Mesothelial cell of epicardium (in vitro differentiated cells): Measurements from ENCODE around the gene DXO. TPM values are rescaled to one million over a fixed set of nuclear protein-coding genes. Genes with fewer than 3 reads are reported as not detected.

Source experiments
- DNase-seq, 2 experiments: peaks; one replicate each; pipeline ENCODE4 v3.0.0; 2021; ENCODE audit warnings: low spot score in 2 of 2; ENCODE audit not compliant: unreplicated experiment in 2 of 2
- H3K27ac Mint-ChIP-seq: 2 replicates; pipeline ENCODE4 v1.8.0; 2021; ENCODE audit warnings: mixed read lengths
- H3K27me3 Mint-ChIP-seq: 2 replicates; pipeline ENCODE4 v1.8.0; 2021; ENCODE audit warnings: low read depth, mixed read lengths
- H3K36me3 Mint-ChIP-seq: 2 replicates; pipeline ENCODE4 v1.8.0; 2021; ENCODE audit warnings: mixed read lengths
- H3K4me1 Mint-ChIP-seq: 2 replicates; pipeline ENCODE4 v1.8.0; 2021; ENCODE audit warnings: mixed read lengths
- H3K4me3 Mint-ChIP-seq: 2 replicates; pipeline ENCODE4 v1.8.0; 2021; ENCODE audit warnings: mild to moderate bottlenecking, moderate library complexity, mixed read lengths
- H3K9me3 Mint-ChIP-seq: 2 replicates; pipeline ENCODE4 v1.8.0; 2021; ENCODE audit warnings: mixed read lengths
- CTCF ChIP-seq: fragments of 200-600 bp; sonication (generic); IDR thresholded peaks from one replicate; pipeline ENCODE4 v1.5.0; 2021; ENCODE audit warnings: antibody characterized with exemption; ENCODE audit not compliant: unreplicated experiment
- total RNA-seq: library from RNA; stranded (reverse); gene quantifications from 3 replicates; pipeline ENCODE4 v1.2.1, GENCODE V29; 2021

The DXO gene
- total RNA-seq, 1 donor from 2014 or later: 28.1 TPM

DNA sequence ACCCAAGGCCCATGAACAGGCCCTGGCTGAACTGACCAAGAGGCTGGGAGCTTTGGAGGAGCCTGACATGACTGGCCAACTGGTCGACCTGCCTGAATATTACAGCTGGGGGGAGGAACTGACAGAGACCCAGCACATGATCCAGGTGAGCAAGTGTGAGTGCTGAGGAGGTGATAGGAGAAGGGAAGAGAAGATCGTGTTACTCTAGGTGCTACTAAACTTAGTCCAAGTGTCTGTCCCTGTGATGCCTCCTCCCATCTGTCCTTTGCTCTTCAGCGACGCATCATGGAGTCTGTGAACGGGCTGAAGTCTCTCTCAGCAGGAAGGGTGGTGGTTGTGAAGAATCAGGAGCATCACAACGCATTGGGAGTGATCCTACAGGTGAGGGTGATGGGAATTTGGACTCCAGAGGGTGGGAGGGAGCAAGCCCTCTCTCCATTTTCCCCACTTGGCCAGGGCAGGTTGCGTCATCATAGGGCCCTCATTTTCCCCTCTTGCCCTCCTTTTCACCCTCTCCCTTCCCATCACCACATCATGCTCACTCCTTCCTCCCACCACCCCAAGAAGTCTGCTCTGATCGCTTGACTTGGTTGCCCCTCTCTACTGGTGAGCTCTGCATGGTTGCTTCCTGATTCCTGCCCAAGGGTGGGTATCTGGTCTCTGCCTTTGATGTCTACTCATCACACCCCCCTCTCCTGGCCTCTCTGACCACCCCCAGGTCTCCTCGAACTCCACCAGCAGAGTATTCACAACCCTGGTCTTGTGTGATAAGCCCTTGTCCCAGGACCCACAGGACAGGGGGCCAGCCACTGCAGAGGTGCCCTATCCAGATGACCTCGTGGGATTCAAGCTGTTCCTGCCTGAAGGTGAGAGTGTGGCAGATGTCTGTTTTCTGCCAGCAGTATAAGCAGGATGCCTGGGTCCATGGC lies 4.7 kb downstream of the DXO start:
- H3K4me1 Mint-ChIP-seq: peaks cover 5% of the 10 kb centered on the region
- no peak for TF ChIP-seq CTCF
- H3K4me3 Mint-ChIP-seq: no peak overlapping the region
- H3K27me3 Mint-ChIP-seq: no peaks in the 10 kb centered on the region
- H3K9me3 Mint-ChIP-seq: no peaks in the 10 kb centered on the region
- H3K36me3 Mint-ChIP-seq: peaks cover 30% of the 10 kb centered on the region
- DNase-seq: no peak
- H3K27ac Mint-ChIP-seq: no peak overlapping the region

GRCh38 chr6:31966506-31966905 lies 5.4 kb downstream of the DXO start:
- Mint-ChIP-seq H3K9me3 (no peaks in the 10 kb centered on the region), H3K27ac (no peak overlapping the region), H3K4me3 (no peak overlapping the region), H3K36me3 (peaks cover 38% of the 10 kb centered on the region), H3K4me1 (peaks cover 2% of the 10 kb centered on the region), H3K27me3 (no peaks in the 10 kb centered on the region)
- no peak for TF ChIP-seq CTCF
- no peak for DNase-seq

GRCh38 chr6:31965700-31966099 lies 6.2 kb downstream of the DXO start:
- Mint-ChIP-seq H3K4me3 (no peak overlapping the region), H3K27me3 (no peaks in the 10 kb centered on the region), H3K27ac (no peak overlapping the region), H3K4me1 (no peaks in the 10 kb centered on the region), H3K36me3 (peaks cover 43% of the 10 kb centered on the region), H3K9me3 (no peaks in the 10 kb centered on the region)
- DNase-seq: no peak
- no peak for TF ChIP-seq CTCF

DNA sequence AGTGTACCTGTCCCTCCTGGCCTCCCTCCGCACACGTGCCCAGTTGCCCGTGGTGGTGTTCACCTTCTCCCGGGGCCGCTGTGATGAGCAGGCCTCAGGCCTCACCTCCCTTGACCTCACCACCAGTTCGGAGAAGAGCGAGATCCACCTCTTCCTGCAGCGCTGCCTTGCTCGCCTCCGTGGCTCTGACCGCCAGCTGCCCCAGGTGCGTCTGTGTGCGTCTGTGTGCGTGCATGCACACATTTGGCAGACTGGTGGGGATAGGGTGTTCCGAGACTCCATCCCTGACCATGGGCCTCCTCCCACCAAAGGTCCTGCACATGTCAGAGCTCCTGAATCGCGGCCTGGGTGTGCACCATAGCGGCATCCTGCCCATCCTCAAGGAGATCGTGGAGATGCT lies 8.0 kb downstream of the DXO start:
- Mint-ChIP-seq H3K27ac (no peak overlapping the region), H3K27me3 (no peaks in the 10 kb centered on the region), H3K9me3 (no peaks in the 10 kb centered on the region), H3K36me3 (peaks cover 40% of the 10 kb centered on the region), H3K4me1 (peaks cover 12% of the 10 kb centered on the region), H3K4me3 (no peak overlapping the region)
- no peak for DNase-seq
- no peak for TF ChIP-seq CTCF

GRCh38 chr6:31961616-31962015 lies 10.3 kb downstream of the DXO start:
- Mint-ChIP-seq H3K4me3 (no peak overlapping the region), H3K9me3 (no peaks in the 10 kb centered on the region), H3K4me1 (peaks cover 27% of the 10 kb centered on the region), H3K27me3 (no peaks in the 10 kb centered on the region), H3K36me3 (peaks cover 36% of the 10 kb centered on the region), H3K27ac (no peak overlapping the region)
- TF ChIP-seq CTCF: no peak
- no peak for DNase-seq
